GM19455 (cell line): ENCODE data around the gene HMGN4.
A peak's percentile ranks its signal among the peaks of the same experiment; 100 is the strongest.
"Not testable (repeated sequence)": the region's sequence is repeated elsewhere in the genome, so short reads cannot be mapped to it uniquely, and the experiment has no call there.

Source experiments
- ATAC-seq: cut with Tn5 transposase; IDR thresholded peaks from one replicate; pipeline ENCODE4 v1.9.1; 2021; ENCODE audit not compliant: unreplicated experiment

The HMGN4 gene

DNA sequence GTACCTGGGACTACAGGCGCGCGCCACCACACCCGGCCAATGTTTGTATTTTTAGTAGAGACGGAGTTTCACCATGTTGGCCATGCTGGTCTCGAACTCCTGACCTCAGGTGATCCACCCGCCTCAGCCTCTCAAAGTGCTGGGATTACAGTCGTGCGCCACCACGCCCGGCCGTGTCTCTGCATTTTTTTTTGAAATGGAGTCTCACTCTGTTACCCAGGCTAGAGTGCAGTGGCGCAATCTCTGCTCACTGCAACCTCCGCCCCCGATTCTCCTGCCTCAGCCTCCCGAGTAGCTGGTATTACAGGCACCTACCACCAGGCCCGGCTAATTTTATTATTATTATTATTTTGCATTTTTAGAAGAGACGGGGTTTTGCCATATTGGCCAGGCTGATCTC, 9.2 kb downstream of the HMGN4 start:
- ATAC-seq, result not testable (repeated sequence)

DNA sequence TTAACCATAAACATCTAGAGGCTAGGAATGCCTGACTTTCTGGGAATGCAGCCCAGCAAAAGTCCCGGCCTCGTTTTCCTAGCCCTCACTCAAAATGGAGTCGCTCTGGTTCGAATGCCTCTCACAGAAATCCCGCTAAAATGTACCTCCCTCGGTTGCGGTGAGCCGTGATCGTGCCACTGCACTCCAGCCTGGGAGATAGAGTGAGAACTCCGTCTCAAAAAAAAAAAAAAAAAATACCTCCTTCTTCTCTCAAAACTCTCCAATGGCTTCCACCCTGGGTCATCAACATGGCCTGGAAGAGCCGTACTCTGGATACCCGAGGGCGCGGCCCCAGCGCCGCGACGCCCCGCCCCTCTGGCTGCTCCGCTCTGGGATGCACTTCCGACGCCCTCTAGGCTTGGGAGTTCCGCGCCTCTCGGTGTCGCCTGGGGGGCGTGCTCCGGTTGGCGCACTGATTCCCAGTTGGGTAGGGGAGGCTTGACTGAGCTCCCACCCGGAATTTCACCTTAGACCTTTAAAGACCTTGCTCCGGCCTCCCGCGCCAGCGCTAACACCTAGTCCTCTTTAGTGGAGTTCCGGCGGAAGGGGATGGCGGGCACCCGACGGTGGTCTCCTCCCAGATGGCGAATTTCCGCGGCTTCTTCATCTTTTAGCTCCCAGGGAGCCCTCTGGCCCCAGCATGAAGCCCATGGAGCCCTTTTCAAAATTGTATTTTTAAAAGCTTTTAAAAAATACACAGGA, 12.3 kb downstream of the HMGN4 start:
- no peak for ATAC-seq

DNA sequence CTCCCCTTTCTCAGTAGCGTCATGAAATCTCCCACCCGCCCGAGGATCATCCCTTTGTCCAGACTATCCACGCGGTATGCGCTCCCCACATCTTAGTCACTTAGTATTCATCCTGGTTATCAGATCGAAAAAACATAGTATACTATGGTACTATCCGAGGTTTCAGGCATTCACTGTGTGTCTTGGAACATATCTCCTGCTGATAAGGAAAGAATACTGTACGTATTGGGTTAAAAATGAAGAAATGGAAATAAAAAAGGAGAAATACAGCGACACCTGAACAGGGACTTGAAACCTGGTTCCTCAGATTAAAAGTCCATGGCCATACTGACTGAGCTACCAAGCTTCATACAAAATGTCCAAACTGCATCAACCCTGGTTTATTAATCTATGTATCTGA, 14.0 kb downstream of the HMGN4 start:
- ATAC-seq, result no peak

DNA sequence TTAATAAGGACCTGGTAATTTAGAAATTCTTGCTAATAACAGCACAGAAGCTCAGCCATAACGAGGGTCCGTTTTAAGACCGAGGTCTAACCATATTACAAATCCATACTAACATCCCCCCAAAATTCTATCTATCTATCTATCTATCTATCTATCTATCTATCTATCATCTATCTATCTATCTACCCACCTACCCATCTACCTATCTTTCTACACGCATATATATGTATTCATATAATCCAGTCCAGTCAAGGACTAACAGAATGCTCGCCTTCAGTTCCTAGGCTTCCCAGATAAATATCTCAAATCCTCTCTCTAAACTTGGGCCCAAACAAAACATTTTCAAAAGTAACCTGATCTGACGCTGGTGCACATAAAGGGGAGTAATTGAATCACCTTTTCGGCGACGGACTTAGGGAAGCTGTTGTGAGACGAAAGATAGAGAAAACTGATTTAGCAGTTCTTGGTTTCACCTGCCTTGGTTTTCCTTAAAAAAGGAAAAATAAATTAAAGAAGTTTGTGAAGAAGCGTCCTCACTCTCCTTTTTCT, 14.5 kb downstream of the HMGN4 start:
- ATAC-seq, result no peak

DNA sequence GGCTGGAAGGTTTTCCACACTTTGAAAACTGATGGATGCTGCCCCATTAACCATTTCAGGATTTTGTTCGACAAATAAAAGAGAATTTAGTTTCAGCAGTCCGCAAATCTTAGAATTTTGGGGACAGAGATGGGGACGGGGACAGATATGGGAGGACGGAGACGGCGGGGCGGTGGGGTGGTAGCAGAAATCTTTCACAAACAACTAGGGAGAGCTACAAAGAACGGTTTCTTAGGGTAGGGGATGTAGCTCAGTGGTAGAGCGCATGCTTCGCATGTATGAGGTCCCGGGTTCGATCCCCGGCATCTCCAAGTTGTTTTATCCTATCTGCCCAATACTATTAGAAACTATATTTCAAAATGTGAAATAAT, 15.1 kb downstream of the HMGN4 start:
- ATAC-seq, result peak; percentile 31

DNA sequence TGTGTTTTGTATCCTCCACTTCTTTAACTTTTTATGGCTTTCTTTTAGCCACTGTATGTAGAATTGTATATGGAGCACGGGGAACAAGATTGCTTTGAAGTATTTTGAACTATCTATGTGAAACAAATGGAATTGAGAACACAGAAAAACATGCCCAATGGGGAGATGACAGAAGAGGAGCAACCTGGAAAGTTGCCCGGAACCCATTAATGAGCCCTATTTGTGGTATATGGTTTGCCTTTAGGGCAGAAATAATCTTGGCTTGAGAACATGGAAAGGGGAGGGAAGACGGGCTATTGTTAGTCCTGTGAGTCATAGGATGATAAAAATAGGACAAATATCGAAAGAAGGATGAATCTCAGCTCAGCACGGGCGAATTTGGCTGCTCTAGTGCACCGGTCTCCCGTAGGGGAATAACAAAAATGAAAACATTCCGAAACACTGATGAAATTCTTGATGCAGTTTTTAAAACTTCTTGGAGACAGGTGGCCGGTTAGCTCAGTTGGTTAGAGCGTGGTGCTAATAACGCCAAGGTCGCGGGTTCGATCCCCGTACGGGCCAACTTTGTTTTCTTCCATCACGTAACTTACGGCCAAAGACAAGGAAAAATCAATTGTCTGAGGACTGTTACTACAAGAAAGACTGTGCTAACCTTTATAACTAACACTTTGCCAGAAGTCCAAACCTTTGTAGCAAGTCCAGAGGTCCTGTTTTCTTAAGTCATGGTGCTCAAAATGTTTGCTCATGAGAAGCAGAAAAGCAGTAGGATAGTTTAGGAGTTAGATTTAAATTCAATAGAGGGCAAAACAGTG, 15.7 kb downstream of the HMGN4 start:
- no peak for ATAC-seq

DNA sequence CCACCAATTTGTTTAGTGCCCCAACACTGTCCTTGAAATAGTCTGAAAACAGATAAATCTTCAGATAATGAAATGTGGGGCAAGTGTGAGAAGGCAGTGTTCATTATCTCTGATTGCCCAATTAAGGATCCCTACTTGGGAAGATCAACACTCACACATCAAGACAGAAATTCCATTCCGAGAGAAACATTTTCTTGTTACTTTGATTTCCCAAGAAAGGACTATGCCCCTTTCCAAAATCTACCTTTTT, 16.2 kb downstream of the HMGN4 start:
- ATAC-seq, result no peak

DNA sequence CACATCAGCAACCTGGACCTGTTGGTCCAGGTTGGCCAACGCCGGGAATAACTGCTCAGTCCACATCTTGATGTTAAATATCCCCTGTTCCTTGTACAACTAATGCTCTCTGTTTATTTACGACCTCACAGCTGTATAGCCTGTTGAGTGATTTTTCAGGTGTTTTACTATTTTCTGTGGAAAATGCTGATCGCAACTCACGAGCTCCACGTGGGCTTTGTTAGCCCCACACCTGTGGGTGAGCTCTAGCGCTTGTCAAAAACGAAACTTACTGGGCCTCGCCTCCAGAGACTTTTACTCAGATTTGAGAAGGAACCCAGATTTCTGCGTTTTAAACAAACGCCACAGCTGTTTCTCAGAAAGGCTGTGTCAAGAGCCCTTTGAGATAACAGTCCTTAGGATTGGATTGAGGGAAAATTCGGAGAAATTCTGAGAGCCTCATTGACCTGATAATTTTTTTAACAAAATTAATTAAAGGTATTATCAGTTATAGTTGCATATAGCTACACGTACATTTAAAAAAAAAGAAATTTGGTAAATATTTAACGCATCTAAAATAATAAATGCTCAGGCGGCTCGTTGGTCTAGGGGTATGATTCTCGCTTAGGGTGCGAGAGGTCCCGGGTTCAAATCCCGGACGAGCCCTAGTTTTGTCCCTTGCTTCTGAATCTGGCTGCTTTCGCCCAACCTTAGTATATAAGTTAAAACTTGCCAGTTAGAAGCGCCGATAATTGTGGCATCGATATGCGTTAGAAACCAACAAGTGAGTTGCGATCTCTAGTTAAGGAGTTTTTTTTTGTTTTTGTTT, 16.7 kb downstream of the HMGN4 start:
- ATAC-seq, result no peak

DNA sequence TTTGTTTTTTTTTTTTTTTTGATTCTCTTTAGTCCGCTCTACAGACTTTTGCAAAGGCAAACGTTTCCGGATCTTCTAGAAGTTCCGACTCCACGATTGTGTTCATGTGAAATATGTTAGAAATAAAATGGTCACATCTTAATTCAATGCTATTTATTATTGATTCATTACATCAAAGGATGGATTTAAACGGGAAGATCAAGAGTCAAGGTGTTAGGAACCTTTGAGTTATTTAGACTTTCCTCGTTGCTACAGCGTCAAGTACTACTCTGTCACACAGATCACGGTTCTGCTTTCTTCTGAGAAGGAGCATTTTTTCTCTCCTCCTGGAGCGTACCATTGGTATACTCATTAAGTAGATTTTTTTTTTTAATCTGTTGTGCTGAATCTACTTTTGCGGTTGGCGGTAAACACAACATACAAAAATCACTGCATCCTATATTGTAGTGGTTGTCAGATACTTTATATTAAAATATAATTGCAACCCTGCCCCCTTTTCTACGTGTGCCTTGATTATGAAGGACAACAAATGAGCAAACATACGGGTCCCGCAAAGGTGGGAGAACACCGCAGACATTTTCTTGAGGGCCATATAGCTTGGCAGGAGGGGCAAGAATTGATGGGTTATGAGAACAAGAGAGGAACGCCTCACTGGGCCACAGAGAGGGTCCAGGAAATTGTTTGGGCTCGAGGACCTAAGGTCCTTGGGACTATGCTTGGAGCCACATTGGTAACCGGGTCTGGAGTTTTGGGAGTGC, 17.5 kb downstream of the HMGN4 start:
- ATAC-seq, result no peak

DNA sequence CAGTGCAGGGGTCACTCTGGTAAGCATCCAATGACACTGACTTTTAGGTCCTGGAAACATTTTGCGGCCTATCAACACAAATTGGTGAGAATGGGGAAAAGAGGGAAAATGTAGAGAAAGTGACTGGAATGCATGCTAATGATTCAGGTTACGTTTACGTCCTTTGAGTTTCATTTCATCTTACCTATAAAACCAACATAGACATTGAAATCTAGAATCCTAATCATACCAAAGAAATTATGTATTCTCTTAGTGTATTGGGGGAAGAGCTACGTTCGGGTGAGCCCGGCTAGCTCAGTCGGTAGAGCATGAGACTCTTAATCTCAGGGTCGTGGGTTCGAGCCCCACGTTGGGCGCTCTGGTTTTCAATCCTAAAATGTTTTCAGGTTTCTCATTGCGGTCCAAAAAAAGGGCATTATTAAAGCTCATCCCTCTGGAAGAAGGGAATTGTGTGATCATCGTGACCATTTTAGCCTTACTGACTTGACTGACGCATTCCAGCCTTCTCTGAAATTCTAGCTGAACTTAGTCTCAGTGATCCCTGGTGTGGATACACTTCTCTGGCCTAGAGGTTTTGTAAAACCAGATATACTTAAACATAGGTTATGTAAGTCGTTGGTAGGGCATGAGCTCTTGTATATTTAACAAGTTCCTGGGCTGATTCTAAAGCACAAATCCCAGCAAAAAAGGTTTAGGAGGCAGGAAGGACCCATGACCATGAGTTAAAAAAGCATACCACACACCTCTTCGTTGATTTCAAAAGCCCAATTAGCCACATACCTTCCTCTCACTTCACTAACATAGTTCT, 18.3 kb downstream of the HMGN4 start:
- ATAC-seq, result no peak

DNA sequence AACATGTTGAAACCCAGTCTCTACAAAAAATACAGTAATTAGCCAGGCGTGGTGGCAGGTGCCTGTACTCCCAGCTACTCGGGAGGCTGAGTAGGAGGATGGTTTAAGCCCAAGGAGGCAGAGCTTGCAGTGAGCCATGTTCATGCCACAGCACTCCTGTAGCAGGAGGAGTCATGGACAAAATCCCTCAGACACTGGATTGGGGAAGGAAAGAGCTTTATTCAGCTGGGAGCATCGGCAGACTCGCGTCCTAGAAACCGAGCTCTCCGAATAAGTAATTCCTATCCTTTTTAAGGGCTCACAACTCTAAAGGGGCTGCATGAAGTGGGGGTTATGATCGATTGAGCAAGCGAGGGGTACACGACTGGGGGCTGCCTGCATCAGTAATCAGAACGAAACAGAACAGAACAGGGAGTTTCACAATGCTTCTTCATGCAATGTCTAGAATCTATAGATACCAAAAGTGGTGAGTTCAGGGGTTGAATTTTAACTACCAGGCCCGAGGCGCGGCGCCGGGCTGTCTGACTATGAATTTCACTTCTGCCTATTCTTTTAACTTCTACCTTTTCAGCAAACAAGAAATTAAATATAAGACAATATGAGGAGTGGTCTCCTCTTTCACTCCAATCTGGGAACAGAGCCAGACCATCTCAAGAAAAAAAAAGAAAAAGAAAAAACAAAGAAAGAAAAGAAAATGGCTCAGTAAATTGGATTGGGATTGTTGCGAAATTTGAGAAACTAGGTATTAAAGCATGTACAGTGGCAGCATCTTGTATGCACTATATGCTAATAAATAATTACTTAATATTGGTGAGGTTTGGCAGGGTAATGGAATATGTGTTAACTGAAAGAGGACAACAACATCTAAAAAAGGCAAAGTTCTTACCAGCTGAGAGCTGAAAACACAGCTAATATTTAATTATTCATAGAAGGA, 23.6 kb downstream of the HMGN4 start:
- no peak for ATAC-seq

DNA sequence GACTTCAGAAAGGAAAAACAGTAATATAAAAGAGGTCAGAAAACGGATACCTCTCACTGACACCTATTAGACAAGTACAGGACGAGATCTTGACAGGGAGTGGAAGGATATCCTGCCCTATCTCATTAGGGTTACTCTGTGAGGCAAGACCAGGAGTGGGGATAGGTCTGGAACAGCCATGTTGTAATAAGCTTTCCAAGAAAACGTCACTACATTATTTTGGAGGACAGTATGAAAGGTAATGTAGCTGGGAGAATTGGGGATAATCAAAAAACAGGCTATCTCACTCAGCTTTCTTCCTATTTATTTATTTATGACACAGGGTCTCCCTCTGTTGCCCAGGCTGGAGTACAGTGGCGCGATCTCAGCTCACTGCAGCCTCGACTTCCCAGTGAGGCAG, 25.3 kb downstream of the HMGN4 start:
- ATAC-seq, result no peak

DNA sequence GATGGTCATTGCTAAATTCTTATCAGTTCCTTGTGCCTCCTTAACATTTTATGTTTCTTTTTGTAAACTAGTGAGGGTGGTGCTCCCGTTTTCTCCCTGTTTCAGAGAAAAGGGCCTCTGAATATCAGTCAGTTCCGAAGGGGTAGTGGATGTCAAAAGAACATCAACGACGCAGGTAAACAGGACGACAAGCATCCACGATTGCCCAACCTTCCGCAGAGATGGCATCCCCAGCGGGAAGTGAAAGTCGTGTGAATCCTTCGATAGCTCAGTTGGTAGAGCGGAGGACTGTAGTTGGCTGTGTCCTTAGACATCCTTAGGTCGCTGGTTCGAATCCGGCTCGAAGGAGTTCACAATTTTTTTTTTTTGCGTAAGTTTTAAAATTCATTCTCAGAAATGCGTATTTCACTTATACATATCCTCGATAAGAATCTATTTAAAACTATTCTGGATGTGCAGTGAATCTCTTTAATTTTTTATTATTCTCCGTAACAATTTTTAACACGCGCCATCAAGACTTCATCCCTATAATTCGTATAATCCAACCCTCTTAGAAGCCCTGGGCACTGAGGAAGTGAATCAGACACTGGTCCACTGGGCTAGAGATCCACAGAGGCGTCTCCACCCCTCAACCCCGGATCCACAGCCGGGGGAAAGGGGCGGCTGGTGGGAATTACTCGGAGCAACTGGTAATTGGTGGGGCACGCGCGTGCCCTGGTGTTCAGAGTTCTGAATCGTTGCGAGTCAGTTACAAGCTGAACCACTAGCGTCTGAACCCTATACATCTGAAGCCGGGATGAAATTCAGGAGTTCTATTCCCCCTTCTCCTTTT, 30.7 kb downstream of the HMGN4 start:
- ATAC-seq, result peak; percentile 77

DNA sequence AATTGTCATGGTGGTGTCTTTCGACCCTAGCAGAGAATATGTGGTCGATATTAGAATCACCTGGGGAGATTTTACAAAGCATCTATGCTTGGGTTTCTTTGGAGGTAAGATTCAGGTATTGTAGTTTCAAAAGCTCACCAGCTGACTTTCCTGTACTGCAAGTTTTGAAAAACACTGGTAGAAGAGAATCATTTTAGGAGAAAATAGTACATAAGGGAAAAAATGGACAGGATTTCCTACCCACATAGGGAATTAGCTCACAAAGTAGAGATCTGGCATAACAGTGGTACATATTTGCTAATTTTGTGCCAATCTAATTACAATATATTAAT, 31.2 kb downstream of the HMGN4 start:
- ATAC-seq, result no peak

DNA sequence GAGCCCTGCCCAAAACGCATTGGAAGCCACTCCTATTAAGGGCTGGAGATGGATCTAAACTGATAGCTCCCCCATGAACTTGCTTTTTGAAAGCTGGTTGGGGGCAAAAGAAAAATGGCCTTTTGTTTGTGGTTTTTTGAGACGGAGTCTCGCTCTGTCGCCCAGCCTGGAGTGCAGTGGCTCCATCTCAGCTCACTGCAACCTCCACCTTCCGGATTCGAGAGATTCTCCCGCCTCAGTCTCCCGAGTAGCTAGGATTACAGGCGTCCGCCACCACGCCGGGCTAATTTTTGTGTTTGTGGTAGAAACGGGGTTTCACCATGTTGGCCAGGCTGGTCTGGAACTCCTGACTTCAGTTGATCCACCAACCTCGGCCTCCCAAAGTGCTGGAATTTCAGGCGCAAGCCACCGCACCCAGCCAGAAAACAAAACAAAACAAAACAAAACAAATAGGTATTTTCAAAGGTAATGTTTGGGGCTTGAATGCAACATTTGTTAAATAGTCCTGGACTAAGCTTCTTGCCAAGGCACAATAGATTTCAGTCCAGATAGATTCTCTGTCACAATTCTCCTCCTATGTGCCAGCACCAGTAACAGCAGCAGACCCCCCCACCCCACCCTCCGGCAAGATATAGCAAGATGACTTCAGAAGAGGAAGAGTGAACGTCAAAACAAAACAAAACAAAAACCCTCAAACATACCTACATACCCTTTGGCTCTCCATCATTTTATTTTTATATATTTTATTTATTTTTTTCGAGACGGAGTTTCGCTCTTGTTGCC, 32.1 kb downstream of the HMGN4 start:
- no peak for ATAC-seq

DNA sequence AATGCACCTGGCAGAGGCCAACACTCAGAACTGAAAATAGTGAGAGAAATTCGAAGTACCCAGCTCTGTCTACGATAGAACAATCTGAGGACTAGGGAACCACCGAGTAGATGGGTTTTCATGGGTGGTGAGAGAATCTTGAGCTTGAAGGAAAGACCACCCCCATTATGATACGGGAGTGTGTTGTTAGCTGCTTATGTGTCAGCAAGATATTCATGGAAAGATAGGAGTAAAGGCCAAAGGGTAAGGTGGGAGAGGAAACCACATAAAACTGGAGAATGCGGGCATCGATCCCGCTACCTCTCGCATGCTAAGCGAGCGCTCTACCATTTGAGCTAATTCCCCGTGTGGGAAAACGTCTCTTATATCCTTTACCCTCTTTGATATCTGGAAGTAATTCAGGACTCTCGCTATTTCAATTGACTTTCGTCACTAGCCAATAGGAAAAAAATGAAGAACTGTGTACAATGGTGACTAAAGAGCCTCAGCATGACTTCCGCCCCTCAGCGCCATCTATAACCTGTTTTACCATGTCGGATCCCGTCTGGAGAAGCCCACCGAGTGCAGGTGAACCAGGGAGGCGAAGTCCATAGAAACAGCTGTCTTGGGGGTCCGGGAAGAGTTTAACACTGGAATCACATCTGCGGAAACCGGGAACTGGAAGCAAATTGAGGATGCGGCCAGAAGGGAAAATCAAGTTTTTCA, 33.6 kb downstream of the HMGN4 start:
- no peak for ATAC-seq

DNA sequence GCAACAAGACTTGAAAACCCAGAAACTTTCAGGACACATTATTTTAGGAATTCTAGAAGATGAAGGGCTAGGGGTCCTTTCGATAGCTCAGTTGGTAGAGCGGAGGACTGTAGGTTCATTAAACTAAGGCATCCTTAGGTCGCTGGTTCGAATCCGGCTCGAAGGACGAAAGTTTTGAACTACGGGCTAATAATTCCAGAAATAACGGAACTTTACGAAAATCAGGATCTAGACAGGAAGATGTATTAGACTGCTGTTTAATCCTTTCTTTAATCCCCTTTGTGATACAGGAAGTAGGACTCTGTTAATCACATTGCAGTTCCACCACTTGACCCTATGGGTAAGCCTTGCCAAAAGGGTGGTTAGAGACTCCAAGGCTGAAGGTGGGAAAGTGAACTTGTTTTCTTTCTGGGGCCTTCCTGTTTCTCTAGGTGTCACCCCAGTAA, 37.4 kb downstream of the HMGN4 start:
- no peak for ATAC-seq
